A549 (cell line): ENCODE data around the gene SKIC8. TPM values are rescaled to one million over a fixed set of nuclear protein-coding genes. Genes with fewer than 3 reads are reported as not detected.

Experiments used
- ATAC-seq, 2 experiments: fragments of 200-7000 bp in 1 of 2; fragments of >200 bp in 1 of 2; cut with Nextera tagmentation in 1 of 2; cut with Tn5 transposase in 1 of 2; 3 replicates each; pipeline versions ENCODE4 v1.8.0 to v1.9.1; 2018 to 2020; ENCODE audit warnings: mild to moderate bottlenecking in 1 of 2, moderate library complexity in 1 of 2
- CTCF ChIA-PET: fragments of 300-600 bp; sonication (Branson Sonifier 250); formaldehyde crosslinking; extraction: SDS; loops from one replicate; lab custom pipeline; 2021; ENCODE audit warnings: antibody characterized with exemption, inconsistent platforms; lab: Yijun Ruan, JAX
- POLR2A ChIA-PET: fragments of 350-600 bp; formaldehyde crosslinking; extraction: SDS; loops from one replicate; lab custom pipeline; 2021; ENCODE audit warnings: antibody characterized with exemption, inconsistent platforms; lab: Yijun Ruan, JAX
- DNase-seq, 2 experiments: peaks; one replicate each; pipeline versions ENCODE4 v3.0.0 to v3.0.0-alpha.2; 2011 to 2016; ENCODE audit warnings: low read depth in 1 of 2, low spot score in 1 of 2
- FAIRE-seq: peaks from 2 replicates; lab custom pipeline; 2011; peaks lifted over from hg19 to GRCh38; lab: Jason Lieb, UNC
- H3K27ac ChIP-seq, 2 experiments: fragments of >200 bp; sonication (Bioruptor Twin); formaldehyde crosslinking; 3 replicates each; pipeline ENCODE4 v1.5.1; 2016 to 2017
- H3K4me1 ChIP-seq: fragments of >200 bp; sonication (Bioruptor Twin); formaldehyde crosslinking; 3 replicates; pipeline ENCODE4 v1.6.1; 2016
- H3K4me2 ChIP-seq: fragments of >200 bp; sonication (Bioruptor Twin); formaldehyde crosslinking; 3 replicates; pipeline ENCODE4 v1.6.1; 2016
- H3K4me3 ChIP-seq: fragments of >200 bp; sonication (Bioruptor Twin); formaldehyde crosslinking; 3 replicates; pipeline ENCODE4 v1.5.1; 2016
- H3K9me3 ChIP-seq: fragments of >200 bp; sonication (Bioruptor Twin); formaldehyde crosslinking; 3 replicates; pipeline ENCODE4 v1.6.1; 2016
- ATOH8 ChIP-seq: fragments of 250-450 bp; sonication (Bioruptor Pico); IDR thresholded peaks from 2 replicates; pipeline ENCODE4 v1.5.0; 2020; ENCODE audit warnings: low read depth, mild to moderate bottlenecking, moderate library complexity
- BCL3 ChIP-seq: fragments of >200 bp; sonication (Bioruptor Twin); formaldehyde crosslinking; IDR thresholded peaks from 3 replicates; pipeline ENCODE4 v1.6.1; 2016
- BHLHE40 ChIP-seq: IDR thresholded peaks from 2 replicates; pipeline ENCODE4 v1.6.1; 2012; ENCODE audit warnings: low read depth, low read length, inconsistent platforms
- CBX8 ChIP-seq: fragments of 200-600 bp; sonication (generic); IDR thresholded peaks from 2 replicates; pipeline ENCODE4 v1.6.1; 2016
- CHD2 ChIP-seq: fragments of 150-350 bp; IDR thresholded peaks from 2 replicates; pipeline ENCODE4 v1.6.1; 2014; ENCODE audit warnings: low read length; ENCODE audit not compliant: partially characterized antibody
- E2F6 ChIP-seq: IDR thresholded peaks from 2 replicates; pipeline ENCODE4 v1.6.1; 2012; ENCODE audit warnings: low read depth, borderline replicate concordance
- EHF ChIP-seq: fragments of 250-450 bp; sonication (Bioruptor Pico); IDR thresholded peaks from 2 replicates; pipeline ENCODE4 v1.5.0; 2020; ENCODE audit warnings: mild to moderate bottlenecking
- EHMT2 ChIP-seq: fragments of 200-600 bp; sonication (generic); IDR thresholded peaks from 2 replicates; pipeline ENCODE4 v1.6.1; 2016; ENCODE audit warnings: antibody characterized with exemption, low read depth, mild to moderate bottlenecking, moderate library complexity
- HES2 ChIP-seq: fragments of >200 bp; sonication (Bioruptor Twin); formaldehyde crosslinking; IDR thresholded peaks from 2 replicates; pipeline ENCODE4 v1.6.1; 2016
- HEYL ChIP-seq: fragments of 250-450 bp; sonication (Bioruptor Pico); IDR thresholded peaks from 2 replicates; pipeline ENCODE4 v1.8.0; 2021; ENCODE audit warnings: mild to moderate bottlenecking, moderate library complexity
- JUN ChIP-seq, 2 experiments: fragments of >200 bp; sonication (Bioruptor Twin); formaldehyde crosslinking; IDR thresholded peaks; 2 replicates in 1 of 2; 3 replicates in 1 of 2; pipeline ENCODE4 v1.6.1; 2016 to 2017
- JUNB ChIP-seq: fragments of >200 bp; sonication (Bioruptor Twin); formaldehyde crosslinking; IDR thresholded peaks from 2 replicates; pipeline ENCODE4 v1.6.1; 2016
- KDM1A ChIP-seq: fragments of 200-600 bp; sonication (generic); IDR thresholded peaks from 2 replicates; pipeline ENCODE4 v1.6.1; 2016; ENCODE audit warnings: low read depth, mild to moderate bottlenecking
- MAX ChIP-seq: IDR thresholded peaks from 2 replicates; pipeline ENCODE4 v1.6.1; 2012
- NFE2L2 ChIP-seq: fragments of 150-350 bp; conservative IDR thresholded peaks from 2 replicates; pipeline ENCODE4 v1.6.1; 2014; ENCODE audit warnings: low read length
- NPAS2 ChIP-seq: fragments of 250-450 bp; sonication (Bioruptor Pico); IDR thresholded peaks from 2 replicates; pipeline ENCODE4 v1.8.0; 2022; ENCODE audit warnings: mild to moderate bottlenecking, moderate library complexity, borderline replicate concordance
- PBX3 ChIP-seq: IDR thresholded peaks from 2 replicates; pipeline ENCODE4 v1.6.1; 2012
- RAD21 ChIP-seq, 2 experiments: fragments of >200 bp in 1 of 2; sonication (Bioruptor Twin) in 1 of 2; formaldehyde crosslinking in 1 of 2; IDR thresholded peaks in 1 of 2; conservative IDR thresholded peaks in 1 of 2; 2 replicates in 1 of 2; 3 replicates in 1 of 2; pipeline ENCODE4 v1.6.1; 2012 to 2018; ENCODE audit warnings: inconsistent platforms in 1 of 2
- RCOR1 ChIP-seq: fragments of 150-350 bp; IDR thresholded peaks from 2 replicates; pipeline ENCODE4 v1.6.1; 2014; ENCODE audit warnings: antibody characterized with exemption, low read length, low read depth
- SMC3 ChIP-seq: fragments of >200 bp; sonication (Bioruptor Twin); formaldehyde crosslinking; IDR thresholded peaks from 3 replicates; pipeline ENCODE4 v1.6.1; 2018; ENCODE audit warnings: inconsistent platforms
- SREBF2 ChIP-seq: fragments of 450-650 bp; IDR thresholded peaks from 2 replicates; pipeline ENCODE4 v1.6.1; 2014; ENCODE audit warnings: mild to moderate bottlenecking, moderate library complexity
- USF2 ChIP-seq: fragments of 450-650 bp; IDR thresholded peaks from 2 replicates; pipeline ENCODE4 v1.6.1; 2014; ENCODE audit warnings: antibody characterized with exemption
- ZC3H11A ChIP-seq: fragments of 450-650 bp; IDR thresholded peaks from 2 replicates; pipeline ENCODE4 v1.6.1; 2014; ENCODE audit warnings: antibody characterized with exemption, mild to moderate bottlenecking
- ZFP36 ChIP-seq: fragments of 450-650 bp; IDR thresholded peaks from 2 replicates; pipeline ENCODE4 v1.6.1; 2014; ENCODE audit warnings: borderline replicate concordance; ENCODE audit not compliant: partially characterized antibody
- ZNF302 ChIP-seq: fragments of 250-450 bp; sonication (Bioruptor Pico); IDR thresholded peaks from 2 replicates; pipeline ENCODE4 v1.9.0; 2021; ENCODE audit warnings: inconsistent platforms, mild to moderate bottlenecking, moderate library complexity
- WGBS: methylation state at CpG from one replicate; pipeline ENCODE4 v1.1.6; 2017; ENCODE audit errors: missing lambda C conversion rate; 5-methylcytosine and 5-hydroxymethylcytosine counted together
- polyA plus RNA-seq, 4 experiments: library from polyadenylated mRNA; depleted of rRNA in 3 of 4; stranded (reverse); fragments of >200 nt; fragmentation: RNase III in 1 of 4; extraction: RNeasy Plus Mini Kit Qiagen cat#74134 plus additional on column Dnase treatment in 1 of 4; gene quantifications; 2 replicates in 3 of 4; 3 replicates in 1 of 4; pipeline ENCODE4 v1.2.3, GENCODE V29; 2011 to 2017

SKIC8 gene
- polyA plus RNA-seq, 2 of the 4 experiments (the other 2 are of a cell fraction) = 143 to 177 TPM

- 44% methylated on average over 5 of the region's 5 CpGs for WGBS
- ChIA-PET CTCF (interaction anchor here (0.6 kb wide), 1 partner anchor 887 kb away, joined by 4 read pairs; no protein-coding TSS in a partner anchor), POLR2A (no interaction called here)
- ATAC-seq = no peak
- no peak overlapping the region for H3K27ac ChIP-seq
- H3K4me3 ChIP-seq = no peak overlapping the region
- TF ChIP-seq KDM1A = no peak
- TF ChIP-seq MAX = no peak
- H3K4me2 ChIP-seq = no peak overlapping the region; the same call in 2 of the 3 replicates
- H3K9me3 ChIP-seq = no peaks in the 10 kb centered on the region
- FAIRE-seq = no peak
- no peak for DNase-seq
- H3K4me1 ChIP-seq = peaks cover 16% of the 10 kb centered on the region; the same call in 2 of the 3 replicates
Observed at GRCh38 chr15:78342021-78342420, 42.6 kb upstream of the SKIC8 start.

- Histone ChIP-seq H3K4me3 (peak overlapping the region; percentile 40; the same call in 2 of the 3 replicates), H3K9me3 (no peaks in the 10 kb centered on the region), H3K4me2 (peak overlapping the region; percentile 81), H3K27ac (no peak overlapping the region), H3K4me1 (peaks cover 16% of the 10 kb centered on the region; the same call in 2 of the 3 replicates)
- TF ChIP-seq EHMT2 (no peak), ATOH8 (CRISPR knock-in tag) (no peak), HEYL (CRISPR knock-in tag) (no peak), PBX3 (no peak), NFE2L2 (no peak), RAD21 (conservative IDR thresholded peaks at IDR 0.05 in 1 of 2, IDR thresholded peaks at IDR 0.05 in 1 of 2) (no peak)
- ATAC-seq (peak; percentile 55 to 74; a peak in 5 of 6 replicates), FAIRE-seq (no peak), DNase-seq (peak in 1 of 2 experiments; percentile 36)
- CTCF ChIA-PET = interaction anchor here (1.1 to 1.8 kb wide), 2 partner anchors 11 to 74 kb away, joined by 4 to 6 read pairs; no protein-coding TSS in a partner anchor
- WGBS = 25% methylated on average over 52 of the region's 53 CpGs
- POLR2A ChIA-PET = no interaction called here
Observed at GRCh38 chr15:78341057-78341987, 41.9 kb upstream of the SKIC8 start.

GRCh38 chr15:78340231-78341056 lies 41.0 kb upstream of the SKIC8 start, which contains the start of gene CRABP1:
CRABP1 (plus strand) TSS chr15:78340353; CDS start chr15:78340429, 76 bp downstream.
- H3K9me3 ChIP-seq = no peaks in the 10 kb centered on the region
- DNase-seq (peak in 1 of 2 experiments; percentile 27), ATAC-seq (peak; percentile 12 to 42; a peak in 4 of 6 replicates), FAIRE-seq (no peak)
- H3K4me2 ChIP-seq = peak within 1 kb of the TSS; percentile 81
- POLR2A ChIA-PET = interaction anchor here (1.0 kb wide), 1 partner anchor 97 kb away, joined by 3 read pairs; the partner anchor contains the start of gene IREB2
- CTCF ChIA-PET = interaction anchor here (1.1 to 2.7 kb wide), 4 partner anchors 11 to 83 kb away, joined by 3 to 6 read pairs (median 4); no protein-coding TSS in a partner anchor
- H3K4me1 ChIP-seq = peaks cover 16% of the 10 kb centered on the region; the same call in 2 of the 3 replicates
- H3K4me3 ChIP-seq = peak within 1 kb of the TSS; percentile 40
- WGBS = 20% methylated on average over 52 of the region's 67 CpGs
- H3K27ac ChIP-seq = peak within 1 kb of the TSS in 1 of 2 experiments; percentile 16; a peak in 1 of 6 replicates
- TF ChIP-seq EHF (CRISPR knock-in tag) (no peak), HES2 (no peak), RCOR1 (no peak), CBX8 (no peak), E2F6 (no peak), CHD2 (no peak), ZNF302 (CRISPR knock-in tag) (no peak), ZC3H11A (no peak), NPAS2 (CRISPR knock-in tag) (no peak), SMC3 (no peak), JUNB (no peak), ZFP36 (no peak), JUN (IDR thresholded peaks at IDR 0.05) (no peak), BHLHE40 (no peak), BCL3 (no peak), SREBF2 (no peak), USF2 (no peak)
